Brain microvascular endothelial cell (primary cell): ENCODE results near the gene LRP11.

ENCODE experiments used
- DNase-seq: peaks from one replicate; pipeline ENCODE4 v3.0.0-alpha.2; 2020
- H3K27ac ChIP-seq: fragments of 250-450 bp; sonication (Bioruptor Pico); 2 replicates; pipeline ENCODE4 v1.5.1; 2020; ENCODE audit warnings: mild to moderate bottlenecking, moderate library complexity
- H3K27me3 ChIP-seq: fragments of 250-450 bp; sonication (Bioruptor Pico); replicated peaks from 2 replicates; pipeline ENCODE4 v1.5.1; 2020; ENCODE audit warnings: mild to moderate bottlenecking
- H3K36me3 ChIP-seq: fragments of 250-450 bp; sonication (Bioruptor Pico); replicated peaks from 2 replicates; pipeline ENCODE4 v1.5.1; 2020; ENCODE audit warnings: mild to moderate bottlenecking
- H3K4me3 ChIP-seq: 2 replicates; pipeline ENCODE4 v1.5.1; 2011; ENCODE audit warnings: low read depth, mild to moderate bottlenecking, control low read depth, low read length, moderate library complexity
- CTCF ChIP-seq: IDR thresholded peaks from 2 replicates; pipeline ENCODE4 v1.5.1; 2011; ENCODE audit warnings: low read depth, mild to moderate bottlenecking, moderate library complexity, low read length, control low read depth, inconsistent platforms; ENCODE audit errors: missing control alignments
- in situ Hi-C: cut with HindIII; loops from 2 replicates; pipeline ENCODE4 v1.10.0; 2017; ENCODE audit warnings: low sequenced_read_pairs, low pct_ligation_motif_present

Gene LRP11

GRCh38 chr6:149888659-149889058 lies 24.5 kb upstream of the LRP11 start:
- Histone ChIP-seq H3K27ac (no peak overlapping the region), H3K4me3 (no peak overlapping the region), H3K27me3 (no peaks in the 10 kb centered on the region), H3K36me3 (no peaks in the 10 kb centered on the region)
- DNase-seq = no peak
- no peak for TF ChIP-seq CTCF
- in situ Hi-C loops = no loop called here

- no peak overlapping the region for H3K27ac ChIP-seq
- no peaks in the 10 kb centered on the region for H3K36me3 ChIP-seq
- TF ChIP-seq CTCF = no peak
- no peak overlapping the region for H3K4me3 ChIP-seq
- H3K27me3 ChIP-seq = no peaks in the 10 kb centered on the region
- in situ Hi-C loops = no loop called here
- DNase-seq = no peak
These were observed 23.9 kb upstream of the LRP11 start for GRCh38 chr6:149888093-149888492.

GRCh38 chr6:149887343-149887742 lies 23.2 kb upstream of the LRP11 start:
- no peaks in the 10 kb centered on the region for H3K36me3 ChIP-seq
- no peak for TF ChIP-seq CTCF
- no peaks in the 10 kb centered on the region for H3K27me3 ChIP-seq
- H3K27ac ChIP-seq = no peak overlapping the region
- in situ Hi-C loops = no loop called here
- peak; percentile 20 for DNase-seq
- H3K4me3 ChIP-seq = no peak overlapping the region

GRCh38 chr6:149885888-149886287 lies 21.7 kb upstream of the LRP11 start:
- no peaks in the 10 kb centered on the region for H3K27me3 ChIP-seq
- in situ Hi-C loops = no loop called here
- DNase-seq = no peak
- TF ChIP-seq CTCF = no peak
- H3K27ac ChIP-seq = no peak overlapping the region
- H3K36me3 ChIP-seq = no peaks in the 10 kb centered on the region
- no peak overlapping the region for H3K4me3 ChIP-seq

GRCh38 chr6:149884617-149885016 lies 20.5 kb upstream of the LRP11 start:
- no peak for TF ChIP-seq CTCF
- Histone ChIP-seq H3K27ac (no peak overlapping the region), H3K4me3 (no peak overlapping the region), H3K27me3 (no peaks in the 10 kb centered on the region), H3K36me3 (no peaks in the 10 kb centered on the region)
- DNase-seq = no peak
- in situ Hi-C loops = no loop called here

- no peak for TF ChIP-seq CTCF
- H3K27me3 ChIP-seq = no peaks in the 10 kb centered on the region
These were observed 20.1 kb upstream of the LRP11 start for GRCh38 chr6:149884215-149884614.

More at GRCh38 chr6:149884215-149884614, 20.1 kb upstream of the LRP11 start:
- in situ Hi-C loops = no loop called here
- no peak overlapping the region for H3K27ac ChIP-seq
- DNase-seq = peak; percentile 31
- H3K4me3 ChIP-seq = no peak overlapping the region
- H3K36me3 ChIP-seq = no peaks in the 10 kb centered on the region
